HepG2 (cell line): ENCODE data around the gene MIDN. TPM values are rescaled to one million over a fixed set of nuclear protein-coding genes. Genes with fewer than 3 reads are reported as not detected.

ENCODE experiments used
- polyA plus RNA-seq, 8 experiments: library from polyadenylated mRNA; depleted of rRNA in 3 of 8; stranded (reverse) in 7 of 8; unstranded in 1 of 8; fragments of >200 nt; fragmentation: Illumina TruSeq in 4 of 8; extraction: Trizol in 4 of 8; gene quantifications; 2 replicates each; pipeline versions ENCODE4 v1.2.1 to v1.2.3, GENCODE V29; 2011 to 2016; ENCODE audit warnings: low read depth in 4 of 8, missing spikeins in 1 of 8, mixed read lengths in 1 of 8; ENCODE audit not compliant: insufficient read depth in 1 of 8
- total RNA-seq, 5 experiments: library from RNA; depleted of rRNA; stranded (reverse); fragments of >200 nt; fragmentation: Illumina TruSeq; extraction: Trizol; gene quantifications; 2 replicates each; pipeline ENCODE4 v1.2.3, GENCODE V29; 2016; ENCODE audit warnings: low read depth in 1 of 5

The MIDN gene
- total and polyA plus RNA-seq, 2 of the 13 experiments (the other 11 are each of a cell fraction or from before 2014, with no cell fraction given), result 8.4 to 18.0 TPM

Other genes starting within 250 kb of the MIDN start
- gene GRIN3B, start 248.2 kb upstream of the MIDN start, total RNA-seq (2016; rRNA removed; fragmentation: Illumina TruSeq; extraction: Trizol), result 0.07 TPM in 1 of 2 replicates, not detected in the other
- 0.20 and 0.34 TPM in 2 replicates for gene GRIN3B, start 248.2 kb upstream of the MIDN start, polyA plus RNA-seq (2011; rRNA removed)
- 20.5 and 64.7 TPM in 2 replicates for gene TMEM259, start 227.5 kb upstream of the MIDN start, total RNA-seq (2016; rRNA removed; fragmentation: Illumina TruSeq; extraction: Trizol)
- 164 and 232 TPM in 2 replicates for gene TMEM259, start 227.5 kb upstream of the MIDN start, polyA plus RNA-seq (2011; rRNA removed)
- under 0.01 TPM in 1 of 2 replicates, not detected in the other for gene RNU6-2, start 227.1 kb upstream of the MIDN start, total RNA-seq (2016; rRNA removed; fragmentation: Illumina TruSeq; extraction: Trizol)
- gene RNU6-2, start 227.1 kb upstream of the MIDN start, polyA plus RNA-seq (2011; rRNA removed), result not detected in 2 replicates
- 70.0 and 84.5 TPM in 2 replicates for gene CNN2, start 222.0 kb upstream of the MIDN start, total RNA-seq (2016; rRNA removed; fragmentation: Illumina TruSeq; extraction: Trizol)
- gene CNN2, start 222.0 kb upstream of the MIDN start, polyA plus RNA-seq (2011; rRNA removed), result 58.1 and 63.6 TPM in 2 replicates
- 1.3 and 4.4 TPM in 2 replicates for gene ABCA7, start 208.5 kb upstream of the MIDN start, total RNA-seq (2016; rRNA removed; fragmentation: Illumina TruSeq; extraction: Trizol)
- 32.4 and 41.2 TPM in 2 replicates for gene ABCA7, start 208.5 kb upstream of the MIDN start, polyA plus RNA-seq (2011; rRNA removed)
- 0.48 and 0.84 TPM in 2 replicates for gene ARHGAP45, start 181.4 kb upstream of the MIDN start, total RNA-seq (2016; rRNA removed; fragmentation: Illumina TruSeq; extraction: Trizol)
- gene ARHGAP45, start 181.4 kb upstream of the MIDN start, polyA plus RNA-seq (2011; rRNA removed), result 32.0 and 40.3 TPM in 2 replicates
- gene POLR2E, start 153.2 kb upstream of the MIDN start, total RNA-seq (2016; rRNA removed; fragmentation: Illumina TruSeq; extraction: Trizol), result 140 TPM in 2 replicates
- gene POLR2E, start 153.2 kb upstream of the MIDN start, polyA plus RNA-seq (2011; rRNA removed), result 272 and 305 TPM in 2 replicates
- 426 and 535 TPM in 2 replicates for gene GPX4, start 144.6 kb upstream of the MIDN start, total RNA-seq (2016; rRNA removed; fragmentation: Illumina TruSeq; extraction: Trizol)
- 613 and 728 TPM in 2 replicates for gene GPX4, start 144.6 kb upstream of the MIDN start, polyA plus RNA-seq (2011; rRNA removed)
- 5.8 and 10.4 TPM in 2 replicates for gene SBNO2, start 74.3 kb upstream of the MIDN start, total RNA-seq (2016; rRNA removed; fragmentation: Illumina TruSeq; extraction: Trizol)
- 8.6 and 10.8 TPM in 2 replicates for gene SBNO2, start 74.3 kb upstream of the MIDN start, polyA plus RNA-seq (2011; rRNA removed)
- gene STK11, start 42.8 kb upstream of the MIDN start, total RNA-seq (2016; rRNA removed; fragmentation: Illumina TruSeq; extraction: Trizol), result 28.4 and 43.6 TPM in 2 replicates
- 27.5 and 40.8 TPM in 2 replicates for gene STK11, start 42.8 kb upstream of the MIDN start, polyA plus RNA-seq (2011; rRNA removed)
- gene CBARP, start 10.6 kb upstream of the MIDN start, total RNA-seq (2016; rRNA removed; fragmentation: Illumina TruSeq; extraction: Trizol), result 0.27 and 1.2 TPM in 2 replicates
- gene CBARP, start 10.6 kb upstream of the MIDN start, polyA plus RNA-seq (2011; rRNA removed), result 1.4 and 2.8 TPM in 2 replicates
- 78.7 and 88.0 TPM in 2 replicates for gene ATP5F1D, start 6.8 kb upstream of the MIDN start, total RNA-seq (2016; rRNA removed; fragmentation: Illumina TruSeq; extraction: Trizol)
- gene ATP5F1D, start 6.8 kb upstream of the MIDN start, polyA plus RNA-seq (2011; rRNA removed), result 39.4 and 49.3 TPM in 2 replicates
- gene CIRBP, start 20.7 kb downstream of the MIDN start, total RNA-seq (2016; rRNA removed; fragmentation: Illumina TruSeq; extraction: Trizol), result 133 and 135 TPM in 2 replicates
- 140 and 177 TPM in 2 replicates for gene CIRBP, start 20.7 kb downstream of the MIDN start, polyA plus RNA-seq (2011; rRNA removed)
- gene FAM174C, start 26.9 kb downstream of the MIDN start, total RNA-seq (2016; rRNA removed; fragmentation: Illumina TruSeq; extraction: Trizol), result 21.9 and 31.3 TPM in 2 replicates
- gene FAM174C, start 26.9 kb downstream of the MIDN start, polyA plus RNA-seq (2011; rRNA removed), result 19.5 and 21.2 TPM in 2 replicates
- 4.3 and 9.9 TPM in 2 replicates for gene EFNA2, start 37.3 kb downstream of the MIDN start, total RNA-seq (2016; rRNA removed; fragmentation: Illumina TruSeq; extraction: Trizol)
- gene EFNA2, start 37.3 kb downstream of the MIDN start, polyA plus RNA-seq (2011; rRNA removed), result 6.0 and 11.1 TPM in 2 replicates
- gene NDUFS7, start 135.3 kb downstream of the MIDN start, total RNA-seq (2016; rRNA removed; fragmentation: Illumina TruSeq; extraction: Trizol), result 41.9 and 66.9 TPM in 2 replicates
- 34.3 and 39.2 TPM in 2 replicates for gene NDUFS7, start 135.3 kb downstream of the MIDN start, polyA plus RNA-seq (2011; rRNA removed)
- 113 and 124 TPM in 2 replicates for gene GAMT, start 153.0 kb downstream of the MIDN start, total RNA-seq (2016; rRNA removed; fragmentation: Illumina TruSeq; extraction: Trizol)
- gene GAMT, start 153.0 kb downstream of the MIDN start, polyA plus RNA-seq (2011; rRNA removed), result 115 and 120 TPM in 2 replicates
- gene DAZAP1, start 159.0 kb downstream of the MIDN start, total RNA-seq (2016; rRNA removed; fragmentation: Illumina TruSeq; extraction: Trizol), result 50.5 and 79.2 TPM in 2 replicates
- gene DAZAP1, start 159.0 kb downstream of the MIDN start, polyA plus RNA-seq (2011; rRNA removed), result 58.7 and 63.3 TPM in 2 replicates
- 695 and 780 TPM in 2 replicates for gene RPS15, start 189.8 kb downstream of the MIDN start, total RNA-seq (2016; rRNA removed; fragmentation: Illumina TruSeq; extraction: Trizol)
- gene RPS15, start 189.8 kb downstream of the MIDN start, polyA plus RNA-seq (2011; rRNA removed), result 1,411 and 1,504 TPM in 2 replicates
- gene APC2, start 201.5 kb downstream of the MIDN start, total RNA-seq (2016; rRNA removed; fragmentation: Illumina TruSeq; extraction: Trizol), result 0.22 TPM in 1 of 2 replicates, not detected in the other
- gene APC2, start 201.5 kb downstream of the MIDN start, polyA plus RNA-seq (2011; rRNA removed), result 0.08 and 0.16 TPM in 2 replicates
- gene C19orf25, start 230.6 kb downstream of the MIDN start, total RNA-seq (2016; rRNA removed; fragmentation: Illumina TruSeq; extraction: Trizol), result 32.3 and 32.4 TPM in 2 replicates
- 14.2 and 19.5 TPM in 2 replicates for gene C19orf25, start 230.6 kb downstream of the MIDN start, polyA plus RNA-seq (2011; rRNA removed)
- 0.52 and 2.0 TPM in 2 replicates for gene PCSK4, start 241.8 kb downstream of the MIDN start, total RNA-seq (2016; rRNA removed; fragmentation: Illumina TruSeq; extraction: Trizol)
- gene PCSK4, start 241.8 kb downstream of the MIDN start, polyA plus RNA-seq (2011; rRNA removed), result 2.7 and 3.1 TPM in 2 replicates
- 15.6 and 28.8 TPM in 2 replicates for gene REEP6, start 242.6 kb downstream of the MIDN start, total RNA-seq (2016; rRNA removed; fragmentation: Illumina TruSeq; extraction: Trizol)
- gene REEP6, start 242.6 kb downstream of the MIDN start, polyA plus RNA-seq (2011; rRNA removed), result 10.0 and 17.3 TPM in 2 replicates